Pancreas (tissue), 10 donors: ENCODE data around the gene SPTLC2. TPM values are rescaled to one million over a fixed set of nuclear protein-coding genes. Genes with fewer than 3 reads are reported as not detected.

Experiments used
- ATAC-seq, 4 donors: fragments of 200-7000 bp; cut with Tn5 transposase; one replicate each; pipeline versions ENCODE4 v1.8.0 to v1.9.1; 2020; ENCODE audit warnings: mild to moderate bottlenecking in 4 of 4, moderate library complexity in 4 of 4
- DNase-seq, 6 donors: peaks; one replicate each; pipeline ENCODE4 v3.0.0-alpha.2; 2020
- FAIRE-seq: peaks from 2 replicates; lab custom pipeline; 2012; peaks lifted over from hg19 to GRCh38; lab: Jason Lieb, UNC
- H3K27ac ChIP-seq, 4 donors: fragments of 200-600 bp; sonication (generic); 1 replicate in 3 of 4; 2 replicates in 1 of 4; pipeline versions ENCODE4 v1.5.0 to v1.8.0; 2020
- H3K27me3 ChIP-seq, 4 donors: fragments of 200-600 bp; one replicate each; pipeline ENCODE4 v1.8.0; 2021
- H3K36me3 ChIP-seq, 3 donors: fragments of 200-600 bp; sonication (generic) in 1 of 3; one replicate each; pipeline versions ENCODE4 v1.5.0 to v1.8.0; 2020 to 2021
- H3K4me1 ChIP-seq, 3 donors: fragments of 200-600 bp; one replicate each; pipeline ENCODE4 v1.8.0; 2021
- H3K4me3 ChIP-seq, 4 donors: fragments of 200-600 bp; sonication (generic) in 2 of 4; one replicate each; pipeline versions ENCODE4 v1.5.0 to v1.8.0; 2020 to 2021
- H3K9me3 ChIP-seq, 4 donors: fragments of 200-600 bp; one replicate each; pipeline ENCODE4 v1.8.0; 2021
- CTCF ChIP-seq, 4 donors: fragments of 200-600 bp; sonication (generic) in 3 of 4; IDR thresholded peaks; one replicate each; pipeline versions ENCODE4 v1.5.0 to v1.8.0; 2021; ENCODE audit warnings: antibody characterized with exemption in 4 of 4
- WGBS, 2 donors: extraction: QIAGEN DNeasy Blood & Tissue Kit; methylation state at CpG; one replicate each; pipeline ENCODE4 v1.1.7; 2013; 5-methylcytosine and 5-hydroxymethylcytosine counted together
- intact Hi-C, 3 donors: fragments of 100-400 bp; cut with DNase I; formaldehyde crosslinking; loops; one replicate each; pipeline versions ENCODE4 v1.11.1 to v1.14.2; 2022
- polyA plus RNA-seq, 2 donors: library from polyadenylated mRNA; stranded (reverse); fragments of 200-250 nt; gene quantifications; one replicate each; pipeline ENCODE4 v1.2.3, GENCODE V29; 2013
- total RNA-seq, 6 donors: library from RNA; stranded (reverse); fragmentation: NEBNext Ultra II Directional in 4 of 6; extraction: Animal tissue kit (Norgen Biotek cat#: 25700) in 4 of 6; gene quantifications; one replicate each; pipeline versions ENCODE4 v1.2.1 to v1.2.4, GENCODE V29; 2021 to 2023
- donor health status: healthy with polysubstance abuse.
- donor health status: DM: no; HTN: no; CAD: no; lungs with moderate emphysema.
- donor health status: DM: no; HTN: no; CAD: no.
- donor health status: control.
- donor health status: control.
- donor health status: Bipolar disorder and iron deficiency.
- donor health status: DM: yes; HTN: yes; CAD: no.
- donor health status: DM: no; HTN: no; CAD: no.
- donor health status: DM: no; HTN: no; CAD: no.
- donor health status: DM: yes; HTN: yes; CAD: no.

SPTLC2 gene
- total and polyA plus RNA-seq, 8 donors = 3.2 to 19.4 (median 8.7) TPM

- no peak for ATAC-seq
- DNase-seq = no peak
- WGBS, 2 donors = 75 to 83% methylated on average over 8 of the region's 8 CpGs
- Histone ChIP-seq H3K9me3 (no peaks in the 10 kb centered on the region), H3K4me3 (no peak overlapping the region), H3K27me3 (no peaks in the 10 kb centered on the region), H3K4me1 (no peaks in the 10 kb centered on the region), H3K27ac (no peak overlapping the region), H3K36me3 (no peaks in the 10 kb centered on the region)
- no peak for TF ChIP-seq CTCF (IDR thresholded peaks at IDR 0.05)
- FAIRE-seq = no peak
- intact Hi-C loops = no loop called here
Observed at GRCh38 chr14:77482422-77482821, 134.0 kb downstream of the SPTLC2 start.

GRCh38 chr14:77478796-77479195 lies 137.6 kb downstream of the SPTLC2 start:
- WGBS, 2 donors = 61 to 65% methylated on average over 1 of the region's 1 CpG
- H3K9me3 ChIP-seq = no peaks in the 10 kb centered on the region
- FAIRE-seq = no peak
- H3K4me1 ChIP-seq = no peaks in the 10 kb centered on the region
- H3K27ac ChIP-seq = no peak overlapping the region
- ATAC-seq = no peak
- H3K36me3 ChIP-seq = no peaks in the 10 kb centered on the region
- TF ChIP-seq CTCF (IDR thresholded peaks at IDR 0.05) = no peak
- DNase-seq = no peak
- no peak overlapping the region for H3K4me3 ChIP-seq
- intact Hi-C loops = no loop called here
- H3K27me3 ChIP-seq = no peaks in the 10 kb centered on the region

GRCh38 chr14:77478029-77478428 lies 138.4 kb downstream of the SPTLC2 start:
- 80 to 85% methylated on average over 5 of the region's 5 CpGs for WGBS, 2 donors

GRCh38 chr14:77475432-77476115 lies 140.9 kb downstream of the SPTLC2 start:
- ATAC-seq = no peak
- Histone ChIP-seq H3K4me1 (no peaks in the 10 kb centered on the region), H3K27ac (no peak overlapping the region), H3K4me3 (no peak overlapping the region), H3K36me3 (no peaks in the 10 kb centered on the region), H3K9me3 (no peaks in the 10 kb centered on the region), H3K27me3 (no peaks in the 10 kb centered on the region)
- DNase-seq = no peak
- TF ChIP-seq CTCF (IDR thresholded peaks at IDR 0.05) = no peak
- no peak for FAIRE-seq
- 73 to 79% methylated on average over 31 to 35 of the region's 35 CpGs for WGBS, 2 donors
- intact Hi-C loops = no loop called here

More at GRCh38 chr14:77478029-77478428, 138.4 kb downstream of the SPTLC2 start:
- Histone ChIP-seq H3K27me3 (no peaks in the 10 kb centered on the region), H3K27ac (no peak overlapping the region), H3K4me3 (no peak overlapping the region), H3K4me1 (no peaks in the 10 kb centered on the region), H3K9me3 (no peaks in the 10 kb centered on the region), H3K36me3 (no peaks in the 10 kb centered on the region)
- FAIRE-seq = no peak
- no peak for TF ChIP-seq CTCF (IDR thresholded peaks at IDR 0.05)
- no peak for ATAC-seq
- no peak for DNase-seq
- intact Hi-C loops = no loop called here

- Histone ChIP-seq H3K27ac (no peak overlapping the region), H3K4me1 (no peaks in the 10 kb centered on the region), H3K9me3 (no peaks in the 10 kb centered on the region), H3K27me3 (no peaks in the 10 kb centered on the region), H3K36me3 (no peaks in the 10 kb centered on the region), H3K4me3 (no peak overlapping the region)
- DNase-seq = no peak
- no peak for FAIRE-seq
- intact Hi-C loops = no loop called here
- 52 to 76% methylated on average over 9 of the region's 9 CpGs for WGBS, 2 donors
- no peak for TF ChIP-seq CTCF (IDR thresholded peaks at IDR 0.05)
- no peak for ATAC-seq
Observed at GRCh38 chr14:77474479-77475177, 141.8 kb downstream of the SPTLC2 start.
